Astrocyte (in vitro differentiated cells and primary cell): ENCODE measurements around the gene CIDEC. TPM values are rescaled to one million over a fixed set of nuclear protein-coding genes. Genes with fewer than 3 reads are reported as not detected.

Source experiments
- DNase-seq: peaks from one replicate; pipeline ENCODE4 v3.0.0-alpha.2; 2010; ENCODE audit warnings: low read depth
- FAIRE-seq: peaks from 2 replicates; lab custom pipeline; 2011; peaks lifted over from hg19 to GRCh38; lab: Jason Lieb, UNC
- H2AFZ ChIP-seq: 2 replicates; pipeline ENCODE4 v1.6.0; 2012; ENCODE audit warnings: low read depth, low read length, inconsistent platforms
- H3K27ac ChIP-seq: 2 replicates; pipeline ENCODE4 v1.5.1; 2011; ENCODE audit warnings: low read depth, low read length, inconsistent platforms
- H3K27me3 ChIP-seq: 2 replicates; pipeline ENCODE4 v1.6.0; 2011; ENCODE audit warnings: low read length, inconsistent platforms; ENCODE audit not compliant: insufficient read depth
- H3K36me3 ChIP-seq: 2 replicates; pipeline ENCODE4 v1.5.1; 2011; ENCODE audit warnings: low read length, inconsistent platforms; ENCODE audit not compliant: insufficient read depth
- H3K4me1 ChIP-seq: 2 replicates; pipeline ENCODE4 v1.5.1; 2011; ENCODE audit warnings: low read length, inconsistent platforms; ENCODE audit not compliant: insufficient read depth
- H3K4me2 ChIP-seq: 2 replicates; pipeline ENCODE4 v1.6.0; 2012; ENCODE audit warnings: low read length, inconsistent platforms
- H3K4me3 ChIP-seq: 2 replicates; pipeline ENCODE4 v1.5.1; 2011; ENCODE audit warnings: low read depth, mild to moderate bottlenecking, low read length, inconsistent platforms; ENCODE audit not compliant: insufficient read depth
- H3K79me2 ChIP-seq: 2 replicates; pipeline ENCODE4 v1.6.0; 2012; ENCODE audit warnings: mild to moderate bottlenecking, low read length, inconsistent platforms; ENCODE audit not compliant: insufficient read depth
- H3K9ac ChIP-seq: 2 replicates; pipeline ENCODE4 v1.6.0; 2012; ENCODE audit warnings: mild to moderate bottlenecking, low read length, inconsistent platforms
- H3K9me3 ChIP-seq: 2 replicates; pipeline ENCODE4 v1.5.1; 2012; ENCODE audit warnings: low read depth, mild to moderate bottlenecking, low read length, inconsistent platforms; ENCODE audit not compliant: insufficient read depth
- H4K20me1 ChIP-seq: 2 replicates; pipeline ENCODE4 v1.6.0; 2012; ENCODE audit warnings: low read length, inconsistent platforms; ENCODE audit not compliant: insufficient read depth
- H3K27ac Mint-ChIP-seq: one replicate; pipeline ENCODE4 v1.8.0; 2021; ENCODE audit warnings: mild to moderate bottlenecking, mixed read lengths; ENCODE audit not compliant: unreplicated experiment
- H3K27me3 Mint-ChIP-seq: one replicate; pipeline ENCODE4 v1.8.0; 2021; ENCODE audit warnings: low read depth, mixed read lengths; ENCODE audit not compliant: unreplicated experiment
- H3K36me3 Mint-ChIP-seq: one replicate; pipeline ENCODE4 v1.8.0; 2021; ENCODE audit warnings: low read depth, mixed read lengths; ENCODE audit not compliant: unreplicated experiment
- H3K4me1 Mint-ChIP-seq: one replicate; pipeline ENCODE4 v1.8.0; 2021; ENCODE audit warnings: low read depth, mixed read lengths; ENCODE audit not compliant: unreplicated experiment
- H3K4me3 Mint-ChIP-seq: one replicate; pipeline ENCODE4 v1.8.0; 2021; ENCODE audit warnings: mild to moderate bottlenecking, moderate library complexity, mixed read lengths; ENCODE audit not compliant: unreplicated experiment
- H3K9me3 Mint-ChIP-seq: one replicate; pipeline ENCODE4 v1.8.0; 2021; ENCODE audit warnings: mild to moderate bottlenecking, mixed read lengths; ENCODE audit not compliant: unreplicated experiment
- CTCF ChIP-seq: IDR thresholded peaks from 2 replicates; pipeline ENCODE4 v1.5.1; 2011; ENCODE audit warnings: low read depth, mild to moderate bottlenecking, inconsistent platforms, low read length, moderate library complexity; ENCODE audit not compliant: insufficient read depth
- EZH2 ChIP-seq: IDR thresholded peaks from 2 replicates; pipeline ENCODE4 v1.6.1; 2012; ENCODE audit warnings: mild to moderate bottlenecking, low read length, inconsistent platforms; ENCODE audit not compliant: insufficient read depth
- total RNA-seq: library from RNA; stranded (reverse); gene quantifications from 2 replicates; pipeline ENCODE4 v1.2.1, GENCODE V29; 2021

Gene CIDEC
- total RNA-seq, 1 donor from 2014 or later = not detected

DNA sequence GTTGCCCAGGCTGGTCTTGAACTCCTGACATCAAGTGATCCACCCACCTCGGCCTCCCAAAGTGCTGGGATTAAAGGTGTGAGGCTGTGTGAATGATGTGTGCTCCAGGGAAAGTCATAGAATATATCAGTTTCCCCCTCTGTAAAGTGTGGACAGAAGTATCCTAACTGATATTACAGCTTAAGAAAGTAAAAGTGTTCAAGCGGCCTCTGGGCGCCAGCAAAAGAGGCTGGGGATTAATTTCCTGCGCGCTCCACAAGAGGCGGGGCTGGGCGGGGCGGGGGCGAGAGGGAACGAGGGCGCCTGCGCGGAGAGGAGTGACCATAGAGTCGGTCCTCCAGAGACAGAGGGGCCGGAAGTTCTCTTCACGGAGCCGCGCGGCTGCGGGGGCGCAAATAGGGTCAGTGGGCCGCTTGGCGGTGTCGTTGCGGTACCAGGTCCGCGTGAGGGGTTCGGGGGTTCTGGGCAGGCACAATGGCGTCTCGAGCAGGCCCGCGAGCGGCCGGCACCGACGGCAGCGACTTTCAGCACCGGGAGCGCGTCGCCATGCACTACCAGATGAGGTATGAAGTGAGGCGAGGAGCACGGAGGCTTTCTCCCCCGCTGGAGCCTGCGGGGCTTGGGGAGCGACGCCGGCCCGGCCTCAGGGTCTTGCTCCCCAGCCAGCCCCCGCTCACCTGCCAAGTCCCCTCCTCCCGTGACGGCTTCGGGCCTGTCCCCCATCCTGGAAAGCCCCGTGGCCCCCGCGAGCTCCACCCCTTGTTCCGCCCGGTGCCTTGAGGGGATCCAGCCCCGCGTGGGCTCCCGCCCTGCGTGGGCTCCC is 10.4 kb upstream of the CIDEC start, which contains the start of gene JAGN1:
JAGN1 (plus strand) TSS at position 362 of the 823 bp plus-strand sequence; CDS start at position 475, 113 bp downstream.
- H3K27ac ChIP-seq = peak within 1 kb of the TSS; percentile 93
- DNase-seq (peak; percentile 72), FAIRE-seq (no peak)

DNA sequence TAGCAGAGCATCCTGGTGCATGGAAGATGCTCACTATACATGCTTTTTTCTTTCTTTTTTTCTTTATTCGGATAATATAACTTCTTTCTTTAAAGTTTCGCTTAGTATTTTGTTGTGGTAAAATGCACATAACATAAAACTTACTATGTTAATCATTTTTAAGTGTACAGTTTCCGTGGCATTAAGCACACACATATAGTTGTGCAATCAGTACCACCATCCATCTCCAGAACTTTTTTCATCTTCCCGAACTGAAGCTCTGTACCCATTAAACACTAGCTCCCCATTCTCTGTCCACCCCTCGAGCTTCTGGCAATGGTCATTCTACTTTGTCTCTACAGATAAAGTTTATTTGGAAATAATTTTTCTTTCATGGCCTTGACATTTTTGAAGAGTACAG is 9.4 kb upstream of the CIDEC start:
- DNase-seq (no peak), FAIRE-seq (no peak)
- Histone ChIP-seq H3K4me1 (peaks cover 15% of the 10 kb centered on the region), H3K9me3 (no peaks in the 10 kb centered on the region), H4K20me1 (peaks cover 18% of the 10 kb centered on the region), H3K79me2 (peaks cover 26% of the 10 kb centered on the region), H3K36me3 (peaks cover 9% of the 10 kb centered on the region), H3K4me3 (no peak overlapping the region), H3K4me2 (no peak overlapping the region), H3K9ac (no peak overlapping the region), H3K27me3 (no peaks in the 10 kb centered on the region), H2AFZ (no peak overlapping the region), H3K27ac (no peak overlapping the region)
- Mint-ChIP-seq H3K9me3 (no peaks in the 10 kb centered on the region), H3K4me1 (peaks cover 16% of the 10 kb centered on the region), H3K4me3 (no peak overlapping the region), H3K27me3 (no peaks in the 10 kb centered on the region), H3K27ac (no peak overlapping the region), H3K36me3 (peaks cover 15% of the 10 kb centered on the region)
- no peak for TF ChIP-seq EZH2
- TF ChIP-seq CTCF = no peak

More for the DNA sequence above, 10.4 kb upstream of the CIDEC start, which contains the start of gene JAGN1:
- Histone ChIP-seq H3K9ac (peak within 1 kb of the TSS; percentile 97), H3K27me3 (no peaks in the 10 kb centered on the region), H3K79me2 (peaks cover 31% of the 10 kb centered on the region), H3K9me3 (no peaks in the 10 kb centered on the region), H3K4me2 (peak within 1 kb of the TSS; percentile 91), H3K4me1 (peaks cover 9% of the 10 kb centered on the region), H3K4me3 (peak within 1 kb of the TSS; percentile 89), H4K20me1 (peaks cover 22% of the 10 kb centered on the region), H2AFZ (peak within 1 kb of the TSS; percentile 95), H3K36me3 (peaks cover 12% of the 10 kb centered on the region)
- Mint-ChIP-seq H3K4me3 (peak within 1 kb of the TSS; percentile 94), H3K27ac (peak within 1 kb of the TSS; percentile 89), H3K27me3 (no peaks in the 10 kb centered on the region), H3K4me1 (peaks cover 18% of the 10 kb centered on the region), H3K9me3 (no peaks in the 10 kb centered on the region), H3K36me3 (peaks cover 18% of the 10 kb centered on the region)
- TF ChIP-seq CTCF = no peak

DNA sequence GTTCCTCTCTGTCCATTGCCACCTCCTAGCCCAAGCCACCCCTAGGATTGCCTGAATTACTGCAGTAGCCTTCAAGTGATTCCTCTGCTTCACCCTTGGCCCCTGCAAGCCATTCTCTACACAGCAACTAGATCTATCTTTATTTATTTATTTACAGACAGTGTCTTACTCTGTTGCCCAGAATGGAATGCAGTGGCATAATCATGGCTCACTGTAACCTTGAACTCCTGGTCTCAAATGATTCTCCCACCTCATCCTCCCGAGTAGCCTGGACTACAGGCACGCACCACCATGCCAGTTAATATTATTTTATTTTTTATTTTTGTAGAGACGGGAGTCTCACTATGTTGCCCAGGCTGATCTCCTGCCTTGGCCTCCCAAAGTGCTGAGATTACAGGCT is 8.5 kb upstream of the CIDEC start:
- H3K27ac Mint-ChIP-seq = no peak overlapping the region
- no peak for FAIRE-seq
- Histone ChIP-seq H2AFZ (no peak overlapping the region), H3K4me1 (peaks cover 13% of the 10 kb centered on the region), H3K79me2 (peaks cover 26% of the 10 kb centered on the region), H3K27ac (no peak overlapping the region), H3K9ac (no peak overlapping the region), H3K4me3 (no peak overlapping the region), H3K36me3 (peaks cover 9% of the 10 kb centered on the region), H3K27me3 (no peaks in the 10 kb centered on the region), H4K20me1 (peaks cover 11% of the 10 kb centered on the region), H3K9me3 (no peaks in the 10 kb centered on the region), H3K4me2 (no peak overlapping the region)
- H3K27me3 Mint-ChIP-seq = no peaks in the 10 kb centered on the region
- peaks cover 8% of the 10 kb centered on the region for H3K36me3 Mint-ChIP-seq
- TF ChIP-seq EZH2 (no peak), CTCF (no peak)
- H3K4me3 Mint-ChIP-seq = no peak overlapping the region
- no peak for DNase-seq
- peaks cover 17% of the 10 kb centered on the region for H3K4me1 Mint-ChIP-seq
- H3K9me3 Mint-ChIP-seq = no peaks in the 10 kb centered on the region
